ENCODE results near the gene SLC35A2. TPM values are rescaled to one million over a fixed set of nuclear protein-coding genes. Genes with fewer than 3 reads are reported as not detected.

SLC35A2 gene
- total RNA-seq, 2 donors from 2014 or later: 13.8 to 17.4 TPM

DNA sequence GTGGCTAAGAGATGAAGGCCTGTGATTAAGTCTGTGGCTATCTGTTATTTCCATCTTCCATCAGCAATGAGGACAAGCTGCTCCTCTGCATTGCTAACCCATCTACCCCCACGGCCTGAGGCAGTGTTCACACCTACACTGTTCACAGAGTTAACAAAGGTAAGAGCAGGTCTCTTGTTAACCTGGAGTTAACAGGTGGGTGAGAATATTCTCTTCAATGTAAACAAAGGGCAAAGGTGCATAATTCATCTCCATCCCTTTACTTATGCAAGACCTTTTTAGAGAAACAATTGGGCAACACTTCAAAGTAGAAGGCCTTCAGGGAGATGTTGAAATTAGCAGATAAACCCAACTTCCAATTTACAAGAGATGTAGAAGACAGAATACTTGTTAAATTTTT is 2.8 kb downstream of the SLC35A2 start:
- intact Hi-C loops (cut with DNase I): no loop called here
- DNase-seq (no peak), ATAC-seq (no peak)

DNA sequence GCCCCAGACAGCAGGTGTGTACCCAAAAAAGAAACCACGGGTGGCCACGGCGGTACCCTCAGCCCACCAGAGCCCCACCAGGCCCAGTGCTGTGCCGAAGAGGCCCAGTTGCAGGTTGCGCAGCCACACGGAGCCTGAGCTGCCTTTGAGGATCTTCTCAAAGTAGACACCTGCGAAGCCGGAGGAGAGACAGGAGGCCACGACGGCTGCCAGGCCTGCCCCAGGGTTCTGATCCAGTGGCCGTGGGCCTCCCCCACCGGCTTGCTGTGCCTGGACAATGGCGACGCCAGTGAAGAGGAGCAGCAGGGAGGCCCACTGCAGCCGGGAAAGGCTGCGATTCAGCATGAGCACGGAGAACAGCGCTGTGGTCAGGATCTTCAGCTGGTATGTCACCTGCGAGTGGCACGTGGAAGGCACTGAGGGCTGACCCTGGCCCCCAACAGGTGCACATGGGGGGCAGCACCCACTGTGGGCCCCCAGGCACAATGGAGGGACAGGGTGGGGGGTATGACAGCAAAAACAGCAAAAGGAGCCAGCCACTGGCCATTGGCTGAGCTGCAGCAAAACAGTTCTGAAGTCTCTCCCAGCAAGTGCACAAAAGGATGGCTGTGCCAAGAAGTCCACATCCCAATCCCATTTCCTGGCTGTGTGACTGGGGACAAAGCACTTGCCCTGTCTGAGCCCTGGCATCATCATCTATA is 6.2 kb downstream of the SLC35A2 start:
- intact Hi-C loops (cut with DNase I): no loop called here
- DNase-seq (no peak), ATAC-seq (no peak)

DNA sequence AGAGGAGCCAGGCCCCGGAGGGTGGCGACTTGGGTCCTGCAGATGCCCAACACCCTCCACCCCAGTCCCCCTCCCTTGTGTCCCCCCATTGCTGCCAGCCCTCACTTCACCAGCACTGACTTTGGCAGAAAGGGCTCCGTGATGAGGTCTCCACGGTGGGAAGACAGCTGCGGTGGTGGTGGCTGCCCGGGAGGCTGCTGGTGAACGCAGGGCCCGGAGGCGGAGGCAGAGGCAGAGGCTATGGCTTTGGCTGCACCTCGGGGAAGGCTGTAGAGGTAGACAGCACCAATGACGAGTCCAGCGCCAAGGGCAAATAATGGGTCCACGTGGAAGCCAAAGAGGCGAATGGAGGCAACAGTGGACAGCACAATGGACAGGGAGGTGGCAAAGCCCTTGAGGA is 6.8 kb downstream of the SLC35A2 start:
- DNase-seq: no peak
- no peak for ATAC-seq
- intact Hi-C loops (cut with DNase I): no loop called here

DNA sequence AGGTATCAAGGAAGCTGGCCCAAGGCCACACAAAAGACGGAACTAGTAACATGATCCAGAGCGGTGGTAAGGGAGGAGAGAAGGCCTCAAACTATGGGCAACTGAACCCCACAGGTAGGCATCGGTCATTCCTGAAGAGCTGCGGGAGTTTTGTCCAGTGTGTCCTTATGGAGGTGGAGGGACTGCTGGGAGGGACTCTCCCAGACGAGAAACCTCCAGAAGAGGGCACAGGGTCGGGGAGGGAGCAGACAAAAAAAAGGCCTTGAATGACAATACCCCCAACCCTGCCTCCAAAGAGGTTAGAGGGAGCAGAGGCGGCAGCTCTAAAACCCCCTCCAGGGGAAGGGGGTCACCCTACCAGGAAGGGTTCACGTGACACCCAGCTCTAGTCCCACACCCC is 7.3 kb downstream of the SLC35A2 start:
- intact Hi-C loops (cut with DNase I): no loop called here
- ATAC-seq (no peak), DNase-seq (no peak)

- intact Hi-C loops (cut with DNase I): no loop called here
- ATAC-seq (no peak), DNase-seq (no peak)
These were observed 8.2 kb downstream of the SLC35A2 start for GRCh38 chrX:48903290-48903689.

DNA sequence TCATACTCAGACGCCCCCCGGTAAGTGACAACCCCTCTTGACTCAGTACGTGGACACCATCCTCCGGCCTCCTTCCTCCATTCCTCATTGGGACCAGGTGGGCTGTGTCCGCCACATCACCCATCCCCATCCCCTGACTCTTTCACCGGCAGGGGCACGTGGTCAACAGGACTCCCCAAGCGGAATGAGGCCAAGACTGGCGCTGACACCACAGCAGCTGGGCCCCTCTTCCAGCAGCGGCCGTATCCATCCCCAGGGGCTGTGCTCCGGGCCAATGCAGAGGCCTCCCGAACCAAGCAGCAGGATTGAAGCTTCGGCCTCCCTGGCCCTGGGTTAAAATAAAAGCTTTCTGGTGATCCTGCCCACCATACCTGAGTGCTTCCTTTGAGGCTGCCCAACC is 8.7 kb downstream of the SLC35A2 start:
- ATAC-seq: no peak
- no peak for DNase-seq
- intact Hi-C loops (cut with DNase I): no loop called here

DNA sequence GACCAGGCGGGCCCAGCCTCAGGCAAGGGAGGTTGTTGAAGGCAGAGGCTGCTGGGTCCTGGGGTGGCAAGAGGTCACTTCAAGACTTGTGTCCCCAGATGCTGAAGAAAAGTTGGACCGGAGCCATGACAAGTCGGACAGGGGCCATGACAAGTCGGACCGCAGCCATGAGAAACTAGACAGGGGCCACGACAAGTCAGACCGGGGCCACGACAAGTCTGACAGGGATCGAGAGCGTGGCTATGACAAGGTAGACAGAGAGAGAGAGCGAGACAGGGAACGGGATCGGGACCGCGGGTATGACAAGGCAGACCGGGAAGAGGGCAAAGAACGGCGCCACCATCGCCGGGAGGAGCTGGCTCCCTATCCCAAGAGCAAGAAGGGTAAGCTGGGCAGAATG is 9.3 kb downstream of the SLC35A2 start:
- DNase-seq (no peak), ATAC-seq (no peak)
- intact Hi-C loops (cut with DNase I): no loop called here

DNA sequence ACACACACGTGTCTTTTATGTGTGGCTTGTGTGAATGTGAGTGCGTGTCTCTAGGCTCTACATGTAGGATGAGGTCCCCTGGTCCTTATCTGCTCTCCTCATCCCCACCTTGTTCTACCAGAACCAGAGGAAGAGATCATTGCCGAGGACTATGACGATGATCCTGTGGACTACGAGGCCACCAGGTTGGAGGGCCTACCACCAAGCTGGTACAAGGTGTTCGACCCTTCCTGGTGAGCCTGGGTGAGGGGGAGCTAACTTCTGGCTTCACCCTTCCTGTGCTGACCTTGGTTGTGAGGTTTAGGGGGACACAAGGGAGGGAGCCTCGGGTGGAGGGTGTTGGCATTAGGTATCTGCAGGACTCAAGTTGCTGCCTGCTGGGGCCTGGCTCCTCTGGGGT is 10.4 kb downstream of the SLC35A2 start:
- intact Hi-C loops (cut with DNase I): no loop called here
- no peak for ATAC-seq
- DNase-seq: no peak

GRCh38 chrX:48899078-48899410 is 12.4 kb downstream of the SLC35A2 start:
- intact Hi-C loops (cut with DNase I): loop anchor here in 1 of 2 donors (5.0 kb wide), 1 partner anchor 143 kb away; the partner anchor contains the start of gene TFE3
- no peak for DNase-seq

DNA sequence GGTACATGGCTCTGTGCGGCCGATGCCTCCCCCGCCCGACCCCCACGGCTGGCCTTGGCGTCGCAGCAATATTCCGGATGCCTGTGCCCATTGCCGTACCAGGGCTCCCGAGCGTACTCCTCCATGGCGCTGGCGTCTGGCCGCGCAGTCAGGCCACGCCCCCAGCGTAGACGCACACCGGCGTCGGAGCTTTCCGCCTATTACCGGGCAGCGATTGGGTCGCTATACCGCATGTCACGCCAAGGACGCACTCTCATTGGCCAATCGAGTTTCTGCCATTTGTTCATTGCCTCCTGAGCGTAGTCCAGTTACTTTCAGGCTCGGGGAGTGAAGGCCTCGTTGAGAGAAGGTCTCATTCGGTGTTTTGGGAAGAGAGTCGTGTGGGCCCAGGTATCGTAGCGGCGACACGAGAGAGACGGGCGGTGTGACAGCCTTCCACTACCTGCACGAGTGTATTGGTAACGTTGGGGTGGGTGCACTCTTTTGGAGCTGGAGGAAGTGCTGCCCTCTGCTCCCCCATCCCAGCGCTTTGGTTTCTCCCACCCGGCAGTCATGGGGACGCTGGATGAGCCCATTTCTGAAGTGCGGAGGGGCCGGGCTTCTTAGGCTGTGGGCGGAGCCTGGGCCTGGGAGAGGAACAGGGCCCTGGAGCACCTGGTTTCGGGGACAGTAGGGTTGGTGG is 13.7 kb downstream of the SLC35A2 start, which contains the start of the genes PQBP1 and TIMM17B:
Gene PQBP1, plus strand, starts transcription at position 306 of the 682 bp plus-strand sequence. CDS start 580 bp downstream, outside the sequence.
Gene TIMM17B, minus strand, starts transcription at position 144 of the 682 bp plus-strand sequence. Its CDS starts 19 bp downstream, at position 125.
- DNase-seq: peak; percentile 91
- ATAC-seq: peak; percentile 97
- intact Hi-C loops (cut with DNase I): loop anchor here in 1 of 2 donors (5.0 kb wide), 1 partner anchor 145 kb away; the partner anchor contains the start of gene TFE3

More at GRCh38 chrX:48899078-48899410, 12.4 kb downstream of the SLC35A2 start:
- ATAC-seq: no peak

GRCh38 chrX:48897157-48897624 is 14.3 kb downstream of the SLC35A2 start:
- intact Hi-C loops (cut with DNase I): loop anchor here in 1 of 2 donors (5.0 kb wide), 1 partner anchor 145 kb away; the partner anchor contains the start of gene TFE3
- DNase-seq (peak; percentile 83), ATAC-seq (peak; percentile 76 to 81)

GRCh38 chrX:48896611-48897011 is 14.8 kb downstream of the SLC35A2 start:
- no peak for DNase-seq
- intact Hi-C loops (cut with DNase I): loop anchor here in 1 of 2 donors (5.0 kb wide), 1 partner anchor 146 kb away; the partner anchor contains the start of gene TFE3
- no peak for ATAC-seq

DNA sequence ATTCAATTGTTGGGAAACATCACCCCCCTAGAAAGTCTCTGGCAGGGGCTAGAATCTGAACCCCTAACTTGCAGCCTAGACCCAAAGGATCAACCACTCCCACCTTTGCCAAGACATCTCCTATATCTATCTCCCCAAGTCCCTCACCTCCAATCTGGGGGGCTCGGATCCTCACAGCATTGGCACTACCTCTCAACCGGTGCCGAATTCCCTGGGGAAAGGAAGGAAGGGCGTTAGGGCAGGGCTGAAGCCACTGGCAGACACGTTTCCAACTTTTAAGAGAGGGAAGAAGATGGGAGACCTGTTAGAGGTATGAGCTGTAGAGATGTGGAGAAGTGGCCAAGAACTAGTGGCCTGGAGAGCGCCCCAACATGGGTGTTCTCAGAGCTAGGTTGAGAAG is 16.6 kb downstream of the SLC35A2 start:
- no peak for ATAC-seq
- intact Hi-C loops (cut with DNase I): loop anchor here in 1 of 2 donors (5.0 kb wide), 2 partner anchors 93 to 147 kb away; partner anchors contain the start of genes HDAC6 and TFE3

GRCh38 chrX:48893556-48894348 is 17.7 kb downstream of the SLC35A2 start:
- DNase-seq: no peak
- intact Hi-C loops (cut with DNase I): loop anchor here in 1 of 2 donors (5.0 kb wide), 1 partner anchor 91 kb away; the partner anchor contains the start of gene HDAC6
- no peak for ATAC-seq

More for the DNA sequence above, 16.6 kb downstream of the SLC35A2 start:
- DNase-seq: no peak

DNA sequence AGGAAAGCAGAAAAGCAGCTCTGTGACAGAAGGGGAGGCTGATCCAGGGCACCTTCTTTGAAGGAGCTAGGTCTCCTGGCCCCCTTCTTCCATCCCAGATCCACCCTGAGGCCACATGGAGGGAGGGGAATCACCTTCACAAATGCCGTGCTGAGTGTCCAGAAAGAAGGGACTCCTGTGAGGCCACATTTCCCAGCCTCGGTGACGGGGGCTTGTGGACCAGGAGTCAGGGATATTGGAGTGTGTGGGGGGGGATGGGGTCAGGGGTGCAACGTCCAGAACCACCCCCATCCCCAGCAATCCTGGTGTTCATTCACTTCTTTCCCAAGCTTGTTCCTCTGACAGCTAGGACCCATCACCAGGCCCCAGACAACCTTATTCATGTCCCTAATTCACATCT is 18.6 kb downstream of the SLC35A2 start:
- DNase-seq (no peak), ATAC-seq (no peak)
- intact Hi-C loops (cut with DNase I): loop anchor here in 1 of 2 donors (5.0 kb wide), 1 partner anchor 91 kb away; the partner anchor contains the start of gene HDAC6

DNA sequence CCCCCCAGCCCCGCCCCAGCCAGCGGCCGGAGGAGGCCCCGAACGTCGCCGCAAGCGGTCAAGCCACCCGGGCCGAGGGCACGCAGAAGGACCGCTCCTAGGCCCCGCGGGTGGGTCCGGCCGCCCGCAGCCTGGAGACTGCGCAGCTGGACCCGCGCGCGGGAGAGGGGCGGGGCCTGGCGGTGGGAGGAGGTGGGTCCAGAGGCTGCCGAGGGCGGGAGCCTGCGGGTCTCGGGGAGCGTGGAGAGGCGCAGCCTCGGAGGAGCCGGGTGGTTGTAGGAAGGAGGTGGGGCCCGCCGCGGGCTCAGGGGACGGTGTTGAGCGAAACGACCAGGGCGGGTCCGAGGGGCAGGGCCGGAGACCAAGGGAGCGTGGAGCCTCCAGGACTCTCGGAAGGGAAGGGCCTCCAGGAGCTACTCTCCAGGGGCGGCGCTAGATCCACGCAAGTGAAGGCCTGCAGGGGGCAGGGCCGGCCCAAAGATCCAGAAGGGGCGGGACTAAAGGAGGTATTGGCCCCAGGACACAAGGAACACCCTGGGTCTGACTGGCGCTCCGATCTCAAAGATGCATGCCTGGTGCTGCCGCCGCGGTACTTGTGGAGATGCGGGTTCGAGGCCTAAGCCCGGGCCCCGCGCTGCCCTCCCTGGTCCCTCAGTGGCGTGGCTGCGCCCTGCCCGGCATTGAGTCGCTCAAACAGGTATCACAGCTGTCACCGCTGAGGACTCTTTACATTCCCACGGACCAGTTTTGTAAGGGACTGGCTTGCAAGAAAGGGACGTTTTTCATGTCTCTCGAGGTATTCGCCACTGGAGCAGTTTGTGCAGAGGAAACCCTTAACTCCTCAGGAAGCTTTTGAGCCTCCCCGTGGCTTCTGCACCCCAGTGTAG is 19.8 kb downstream of the SLC35A2 start:
- ATAC-seq: peak; percentile 94 to 97
- intact Hi-C loops (cut with DNase I): loop anchor here in 1 of 2 donors (5.0 kb wide), 1 partner anchor 89 kb away; the partner anchor contains the start of gene HDAC6
- DNase-seq: peak; percentile 89

DNA sequence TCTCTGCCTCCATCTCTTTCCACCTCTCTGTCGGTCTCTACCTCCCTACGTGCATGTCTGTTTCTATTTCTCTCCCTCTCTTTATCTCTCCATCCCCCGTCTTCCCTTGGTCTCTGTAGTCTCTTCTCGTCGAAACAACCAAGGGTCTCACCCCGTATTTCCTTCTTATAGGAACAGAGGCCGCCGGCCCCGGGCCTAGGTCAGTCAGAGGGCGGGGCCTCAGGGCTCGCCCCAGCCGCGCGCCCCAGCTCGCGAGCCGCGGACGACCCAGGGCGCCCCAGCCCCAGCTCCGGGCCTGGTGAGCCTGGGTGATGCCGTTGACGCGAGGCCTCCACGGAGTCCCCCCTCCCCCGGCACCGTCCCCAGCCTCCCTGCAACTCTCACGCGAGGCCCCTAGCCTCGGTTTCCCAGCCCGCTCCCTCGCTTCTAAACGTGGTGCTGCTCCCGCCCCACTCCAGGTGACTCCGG is 20.5 kb downstream of the SLC35A2 start:
- ATAC-seq: peak; percentile 60 to 69
- intact Hi-C loops (cut with DNase I): loop anchor here in 1 of 2 donors (5.0 kb wide), 1 partner anchor 89 kb away; the partner anchor contains the start of gene HDAC6
- no peak for DNase-seq

All from left cardiac atrium (tissue), 4 donors.